ENCODE measurements around the gene TBC1D13. TPM values are rescaled to one million over a fixed set of nuclear protein-coding genes. Genes with fewer than 3 reads are reported as not detected.

TBC1D13 gene
- total and polyA plus RNA-seq, 10 of the 15 experiments (the other 5 are each of a cell fraction or from before 2014, with no cell fraction given), result 3.0 to 23.1 (median 16.5) TPM

- TF ChIP-seq SUZ12 (IDR thresholded peaks at IDR 0.05; ENCODE audit: unreplicated experiment) (no peak), RELA (IDR thresholded peaks at IDR 0.05; ENCODE audit: borderline replicate concordance, partially characterized antibody) (peak; percentile 90), BRCA1 (IDR thresholded peaks at IDR 0.05; ENCODE audit: low read depth, low read length) (no peak), LARP7 (IDR thresholded peaks at IDR 0.05) (peak; percentile 100), DPF2 (IDR thresholded peaks at IDR 0.05) (peak; percentile 91), IRF4 (IDR thresholded peaks at IDR 0.05; ENCODE audit: low read depth, low read length) (no peak), ZNF24 (IDR thresholded peaks at IDR 0.05) (peak; percentile 75), GABPA (IDR thresholded peaks at IDR 0.05; ENCODE audit: low read depth) (peak; percentile 93), SREBF2 (IDR thresholded peaks at IDR 0.05; ENCODE audit: low read length) (peak; percentile 41; the same call in 1 of the 2 replicates), FOXM1 (IDR thresholded peaks at IDR 0.05; ENCODE audit: low read depth, low read length) (no peak), RB1 (IDR thresholded peaks at IDR 0.05; ENCODE audit: borderline replicate concordance) (peak; percentile 60; the same call in 1 of the 2 replicates), EGR1 (IDR thresholded peaks at IDR 0.05; ENCODE audit: borderline replicate concordance in 1 of 2, low read depth in 2 of 2, low read length in 2 of 2) (peak; percentile 65 to 81), ZNF687 (IDR thresholded peaks at IDR 0.05) (peak; percentile 70), SKIL (IDR thresholded peaks at IDR 0.05; ENCODE audit: low read depth, poor library complexity, severe bottlenecking) (no peak), ZNF207 (IDR thresholded peaks at IDR 0.05; ENCODE audit: borderline replicate concordance) (peak; percentile 98), PBX3 (IDR thresholded peaks at IDR 0.05; ENCODE audit: insufficient replicate concordance, low read depth, low read length) (peak; percentile 59), SMARCA5 (IDR thresholded peaks at IDR 0.05) (peak; percentile 73; the same call in 1 of the 2 replicates), SIN3A (IDR thresholded peaks at IDR 0.05; ENCODE audit: low read depth, low read length) (peak; percentile 88), TAF1 (IDR thresholded peaks at IDR 0.05; ENCODE audit: borderline replicate concordance, low read depth, low read length) (peak; percentile 80; the same call in 1 of the 2 replicates), SREBF1 (IDR thresholded peaks at IDR 0.05; ENCODE audit: low read length) (peak; percentile 63; the same call in 1 of the 2 replicates), SRF (IDR thresholded peaks at IDR 0.05; ENCODE audit: low read depth in 2 of 2, low read length in 2 of 2) (peak; percentile 30 to 91; a peak in 2 of 4 replicates), ZSCAN29 (IDR thresholded peaks at IDR 0.05) (peak; percentile 77), NR2C1 (IDR thresholded peaks at IDR 0.05) (peak; percentile 88), NFXL1 (IDR thresholded peaks at IDR 0.05; ENCODE audit: borderline replicate concordance) (no peak), YBX1 (IDR thresholded peaks at IDR 0.05) (no peak)
These were observed 15.1 kb upstream of the TBC1D13 start, which contains the start of gene ZER1 (continued) for GRCh38 chr9:128771745-128772519.
